Psoas muscle (tissue), 8 donors: ENCODE measurements around the gene FGD2. TPM values are rescaled to one million over a fixed set of nuclear protein-coding genes. Genes with fewer than 3 reads are reported as not detected.

Experiments used
- ATAC-seq, 4 donors: fragments of 200-7000 bp; cut with Tn5 transposase; one replicate each; pipeline ENCODE4 v1.9.1; 2020; ENCODE audit warnings: moderate library complexity in 3 of 4, mild to moderate bottlenecking in 2 of 4
- DNase-seq, 2 donors: peaks; one replicate each; pipeline ENCODE4 v3.0.0-alpha.2; 2020
- H3K27ac ChIP-seq: fragments of 200-600 bp; one replicate; pipeline ENCODE4 v1.8.0; 2022
- H3K27me3 ChIP-seq, 3 donors: fragments of 200-600 bp in 1 of 3; one replicate each; pipeline versions ENCODE4 v1.6.1 to v1.8.0; 2013 to 2022; ENCODE audit warnings: low read length in 2 of 3, mild to moderate bottlenecking in 2 of 3, moderate library complexity in 1 of 3; ENCODE audit not compliant: insufficient read depth in 3 of 3
- H3K36me3 ChIP-seq, 2 donors: fragments of 200-600 bp in 1 of 2; one replicate each; pipeline versions ENCODE4 v1.6.1 to v1.8.0; 2013 to 2022; ENCODE audit warnings: low read depth in 1 of 2, mild to moderate bottlenecking in 1 of 2, moderate library complexity in 1 of 2; ENCODE audit not compliant: insufficient read depth in 1 of 2
- H3K4me1 ChIP-seq: fragments of 200-600 bp; one replicate; pipeline ENCODE4 v1.8.0; 2022
- H3K4me3 ChIP-seq: fragments of 200-600 bp; one replicate; pipeline ENCODE4 v1.8.0; 2022; ENCODE audit warnings: mild to moderate bottlenecking
- H3K9me3 ChIP-seq: fragments of 200-600 bp; one replicate; pipeline ENCODE4 v1.8.0; 2022
- CTCF ChIP-seq: fragments of 200-600 bp; IDR thresholded peaks from one replicate; pipeline ENCODE4 v1.8.0; 2022; ENCODE audit warnings: antibody characterized with exemption
- WGBS, 3 donors: extraction: QIAGEN DNeasy Blood & Tissue Kit; methylation state at CpG; one replicate each; pipeline versions ENCODE4 v1.1.6 to v1.1.7; 2013; 5-methylcytosine and 5-hydroxymethylcytosine counted together
- intact Hi-C, 2 donors: fragments of 100-400 bp; cut with DNase I; formaldehyde crosslinking; loops; one replicate each; pipeline versions ENCODE4 v1.11.0 to v1.14.2; 2022
- polyA plus RNA-seq, 3 donors: library from polyadenylated mRNA; stranded (reverse); fragments of 200-250 nt; gene quantifications; one replicate each; pipeline ENCODE4 v1.2.3, GENCODE V29; 2013
- total RNA-seq, 4 donors: library from RNA; stranded (reverse); fragmentation: NEBNext Ultra II Directional in 2 of 4; extraction: Animal tissue kit (Norgen Biotek cat#: 25700) in 2 of 4; gene quantifications; one replicate each; pipeline versions ENCODE4 v1.2.1 to v1.2.4, GENCODE V29; 2021 to 2023
- donor health status: healthy with polysubstance abuse.
- donor health status: DM: no; HTN: no; CAD: no; lungs with moderate emphysema.
- donor health status: Bipolar disorder and iron deficiency.
- donor health status: healthy.
- donor health status: DM: yes; HTN: yes; CAD: no.
- donor health status: DM: no; HTN: no; CAD: no.
- donor health status: DM: no; HTN: no; CAD: no.
- donor health status: DM: yes; HTN: yes; CAD: no.

FGD2 gene
- total and polyA plus RNA-seq, 7 donors: 0.75 to 4.2 (median 1.7) TPM

- intact Hi-C loops: no loop called here
- WGBS, 3 donors: 85 to 86% (median 86%) methylated on average over 44 of the region's 44 CpGs
- Histone ChIP-seq H3K4me1 (no peaks in the 10 kb centered on the region), H3K4me3 (no peak overlapping the region), H3K27ac (no peak overlapping the region), H3K36me3 (no peaks in the 10 kb centered on the region), H3K27me3 (no peaks in the 10 kb centered on the region), H3K9me3 (no peaks in the 10 kb centered on the region)
- no peak for ATAC-seq
- no peak for TF ChIP-seq CTCF
- DNase-seq: no peak
These were observed 46.5 kb upstream of the FGD2 start for GRCh38 chr6:36958775-36959554.

DNA sequence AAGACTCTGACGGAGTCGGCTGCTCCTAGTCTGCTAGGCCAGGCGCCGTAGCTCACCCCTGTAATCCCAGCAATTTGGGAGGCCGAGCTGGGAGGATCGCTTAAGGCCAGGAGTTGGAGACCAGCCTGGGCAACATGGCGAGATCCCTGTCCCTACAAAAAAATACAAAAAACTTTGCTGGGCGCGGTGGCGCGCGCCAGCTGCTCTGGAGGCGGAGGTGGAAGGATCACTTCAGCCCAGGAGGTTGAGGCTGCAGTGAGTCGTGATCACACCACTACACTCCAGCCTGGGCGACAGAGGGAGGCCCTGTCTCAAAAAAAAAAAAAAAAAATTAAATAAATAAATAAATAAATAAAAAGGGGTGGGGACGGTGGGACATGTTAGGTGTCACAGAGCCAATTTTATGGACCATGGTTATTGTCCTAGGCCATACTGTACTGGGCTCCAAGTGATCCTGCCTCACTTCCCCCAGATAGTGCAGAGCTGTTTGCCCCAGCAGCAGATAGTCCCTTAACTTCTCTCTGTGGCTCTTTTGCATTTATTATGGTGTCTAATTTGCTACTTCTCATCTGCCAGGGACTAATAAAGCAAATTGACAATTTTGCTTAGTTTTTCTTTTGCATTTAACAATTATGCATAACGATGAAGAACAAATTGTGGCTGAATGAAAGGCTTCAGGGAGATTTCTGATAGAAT lies 45.8 kb upstream of the FGD2 start:
- Histone ChIP-seq H3K27me3 (no peaks in the 10 kb centered on the region), H3K27ac (no peak overlapping the region), H3K9me3 (no peaks in the 10 kb centered on the region), H3K4me3 (no peak overlapping the region), H3K36me3 (no peaks in the 10 kb centered on the region), H3K4me1 (no peaks in the 10 kb centered on the region)
- intact Hi-C loops: no loop called here
- TF ChIP-seq CTCF: no peak
- DNase-seq: no peak
- no peak for ATAC-seq
- WGBS, 3 donors: 91 to 93% (median 92%) methylated on average over 17 of the region's 17 CpGs

GRCh38 chr6:36961441-36962435 lies 43.7 kb upstream of the FGD2 start:
- no peak for TF ChIP-seq CTCF
- Histone ChIP-seq H3K9me3 (no peaks in the 10 kb centered on the region), H3K36me3 (peaks cover 0 to 10% of the 10 kb centered on the region in 2 donors), H3K4me3 (no peak overlapping the region), H3K27ac (no peak overlapping the region), H3K4me1 (no peaks in the 10 kb centered on the region), H3K27me3 (no peaks in the 10 kb centered on the region)
- DNase-seq (no peak), ATAC-seq (no peak)
- WGBS, 3 donors: 54 to 59% (median 56%) methylated on average over 36 to 40 of the region's 40 CpGs
- intact Hi-C loops: no loop called here

GRCh38 chr6:36962874-36963273 lies 42.6 kb upstream of the FGD2 start:
- intact Hi-C loops: no loop called here
- Histone ChIP-seq H3K27ac (no peak overlapping the region), H3K4me1 (no peaks in the 10 kb centered on the region), H3K36me3 (peaks cover 0 to 21% of the 10 kb centered on the region in 2 donors), H3K4me3 (no peak overlapping the region), H3K27me3 (no peaks in the 10 kb centered on the region), H3K9me3 (no peaks in the 10 kb centered on the region)
- DNase-seq (peak; percentile 75 to 83), ATAC-seq (peak in 1 of 4 donors; percentile 27)
- TF ChIP-seq CTCF: no peak
- 71 to 82% (median 74%) methylated on average over 12 of the region's 12 CpGs for WGBS, 3 donors
